Stimulated activated CD4-positive, alpha-beta T cell treated with anti-CD3 and anti-CD28 coated beads, Interleukin-1b, Interleukin-23, amount 100 ng/mL, for 1 hour (primary cell): ENCODE results near the gene MFAP4.

Source experiments
- DNase-seq, 2 donors: peaks; one replicate each; pipeline ENCODE4 v3.0.0-alpha.2; 2020; ENCODE audit warnings: low read depth in 2 of 2

The MFAP4 gene

GRCh38 chr17:19385521-19385983, 1.4 kb downstream of the MFAP4 start:
- DNase-seq, result no peak

GRCh38 chr17:19384723-19385391, 2.1 kb downstream of the MFAP4 start:
- no peak for DNase-seq

- DNase-seq, result no peak
These were observed 3.1 kb downstream of the MFAP4 start for GRCh38 chr17:19383681-19384470.

GRCh38 chr17:19382531-19383444, 4.2 kb downstream of the MFAP4 start:
- no peak for DNase-seq

GRCh38 chr17:19381741-19382444, 5.1 kb downstream of the MFAP4 start:
- no peak for DNase-seq

GRCh38 chr17:19381361-19381740, 5.6 kb downstream of the MFAP4 start:
- no peak for DNase-seq

GRCh38 chr17:19380481-19381301, 6.3 kb downstream of the MFAP4 start:
- no peak for DNase-seq

GRCh38 chr17:19379361-19380065, 7.5 kb downstream of the MFAP4 start:
- no peak for DNase-seq

- DNase-seq, result no peak
These were observed 8.3 kb downstream of the MFAP4 start, which contains the start of gene MAPK7 for GRCh38 chr17:19378416-19379360. MAPK7 (plus strand) TSS chr17:19378498; CDS start chr17:19378901, 403 bp downstream.

GRCh38 chr17:19377602-19378415, 9.2 kb downstream of the MFAP4 start:
- peak; percentile 72 to 86 for DNase-seq

GRCh38 chr17:19376811-19377210, 10.2 kb downstream of the MFAP4 start:
- DNase-seq, result no peak

GRCh38 chr17:19375732-19376131, 11.3 kb downstream of the MFAP4 start:
- no peak for DNase-seq

- no peak for DNase-seq
These were observed 12.9 kb downstream of the MFAP4 start for GRCh38 chr17:19374136-19374535.

GRCh38 chr17:19372866-19373504, 14.0 kb downstream of the MFAP4 start:
- no peak for DNase-seq

GRCh38 chr17:19372439-19372838, 14.6 kb downstream of the MFAP4 start:
- DNase-seq, result no peak

- no peak for DNase-seq
These were observed 15.0 kb downstream of the MFAP4 start for GRCh38 chr17:19372011-19372370.

GRCh38 chr17:19371259-19372010, 15.6 kb downstream of the MFAP4 start:
- no peak for DNase-seq
